Stimulated activated CD8-positive, alpha-beta memory T cell treated with anti-CD3 and anti-CD28 coated beads, Interleukin-15, amount 100 ng/mL, for 48 hours (primary cell): ENCODE results near the gene TRIM43.
"Not testable (repeated sequence)": the region's sequence is repeated elsewhere in the genome, so short reads cannot be mapped to it uniquely, and the experiment has no call there.

Experiments used
- DNase-seq, 2 donors: peaks; one replicate each; pipeline ENCODE4 v3.0.0-alpha.2; 2020; ENCODE audit warnings: low read depth in 2 of 2

The TRIM43 gene

DNA sequence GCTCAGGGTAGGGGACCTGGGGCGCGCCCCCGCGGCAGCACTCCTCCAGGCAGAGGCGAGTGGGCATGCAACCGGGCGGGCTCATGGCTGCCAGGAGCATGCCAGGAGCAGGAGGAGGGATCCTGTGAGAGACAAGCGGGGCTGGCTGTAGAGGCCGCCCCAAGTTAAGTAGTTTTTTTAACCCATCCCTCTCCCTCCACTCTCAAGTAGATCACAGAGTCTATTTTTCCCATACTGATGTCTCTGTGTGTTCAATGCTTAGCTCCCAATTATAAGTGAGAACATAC is 49.4 kb downstream of the TRIM43 start:
- not testable (repeated sequence) for DNase-seq

DNA sequence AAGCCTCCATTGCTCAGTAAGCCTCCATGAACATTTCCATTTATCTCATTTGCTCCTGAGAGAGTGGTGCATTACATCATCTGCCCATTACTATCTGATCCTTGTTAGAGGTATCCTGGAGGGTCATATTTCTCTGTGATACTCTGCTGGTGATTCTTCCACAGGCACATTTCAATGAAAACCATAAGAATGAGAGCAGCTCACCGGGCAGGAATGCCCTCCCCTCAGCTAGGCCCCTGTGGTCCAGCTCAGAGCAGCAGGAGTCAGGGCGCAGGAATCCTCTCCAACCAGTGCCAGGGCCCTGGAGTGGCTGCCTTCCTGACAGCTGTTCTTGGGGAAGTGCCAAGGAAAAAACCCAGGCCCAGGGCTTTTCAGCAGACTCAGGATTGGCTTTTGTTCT is 50.0 kb downstream of the TRIM43 start:
- not testable (repeated sequence) for DNase-seq

DNA sequence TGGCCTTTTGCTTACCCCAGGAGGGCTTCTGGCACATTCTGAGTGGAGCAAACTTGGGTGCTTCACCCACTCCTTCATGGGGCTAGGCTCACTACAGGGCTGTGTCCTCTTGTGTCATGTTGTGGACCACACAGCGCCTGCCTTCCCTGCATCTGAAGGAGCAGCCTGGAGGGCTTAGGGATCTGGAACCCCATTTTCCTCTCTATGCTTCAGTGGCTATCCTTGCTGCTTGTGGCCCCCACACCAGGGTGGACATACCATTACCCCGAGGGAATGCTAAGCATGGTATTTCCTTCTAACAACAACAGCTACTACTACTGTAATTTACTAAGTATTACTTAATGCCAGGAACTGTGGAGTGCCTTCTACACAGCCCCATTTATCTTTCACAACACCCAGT is 50.6 kb downstream of the TRIM43 start:
- not testable (repeated sequence) for DNase-seq

DNA sequence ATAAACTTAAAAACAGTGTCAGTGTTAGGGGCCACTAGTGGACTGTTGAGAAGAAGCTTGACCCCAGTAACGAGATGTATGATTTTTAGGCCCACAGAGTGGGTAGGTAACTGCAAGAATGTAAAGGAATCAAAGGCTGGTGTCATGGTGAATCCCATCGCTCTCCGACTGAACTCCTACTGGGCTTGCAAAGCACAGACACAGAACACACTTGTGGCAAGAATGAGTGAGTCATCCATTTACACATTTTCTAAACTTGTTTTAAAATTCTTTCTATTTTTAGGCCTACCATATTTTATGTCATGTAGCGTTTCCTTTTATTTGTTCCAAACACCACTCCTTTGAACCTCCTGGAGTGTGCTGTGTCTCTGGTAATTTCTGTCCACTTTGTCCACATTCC is 51.1 kb downstream of the TRIM43 start:
- not testable (repeated sequence) for DNase-seq

DNA sequence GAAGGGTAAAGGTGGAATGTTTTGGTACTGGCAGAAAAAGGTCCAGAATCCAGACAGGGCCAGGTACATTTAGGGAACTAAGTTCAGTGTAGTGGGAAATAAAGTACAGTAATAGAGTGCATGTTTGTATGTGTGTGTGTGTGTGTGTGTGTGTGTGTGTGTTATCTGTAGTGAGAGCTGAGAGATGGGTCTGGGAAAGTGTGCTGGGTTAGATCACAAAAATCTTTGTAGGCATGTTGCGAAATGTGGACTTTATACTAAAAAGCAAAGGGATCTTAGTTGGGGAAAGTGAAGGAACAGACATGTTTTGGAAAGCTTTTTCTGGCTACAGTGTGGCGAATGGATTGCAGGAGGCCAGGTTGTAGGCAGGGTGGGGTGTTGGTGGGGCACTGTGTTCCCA is 53.5 kb downstream of the TRIM43 start:
- DNase-seq: not testable (repeated sequence)

DNA sequence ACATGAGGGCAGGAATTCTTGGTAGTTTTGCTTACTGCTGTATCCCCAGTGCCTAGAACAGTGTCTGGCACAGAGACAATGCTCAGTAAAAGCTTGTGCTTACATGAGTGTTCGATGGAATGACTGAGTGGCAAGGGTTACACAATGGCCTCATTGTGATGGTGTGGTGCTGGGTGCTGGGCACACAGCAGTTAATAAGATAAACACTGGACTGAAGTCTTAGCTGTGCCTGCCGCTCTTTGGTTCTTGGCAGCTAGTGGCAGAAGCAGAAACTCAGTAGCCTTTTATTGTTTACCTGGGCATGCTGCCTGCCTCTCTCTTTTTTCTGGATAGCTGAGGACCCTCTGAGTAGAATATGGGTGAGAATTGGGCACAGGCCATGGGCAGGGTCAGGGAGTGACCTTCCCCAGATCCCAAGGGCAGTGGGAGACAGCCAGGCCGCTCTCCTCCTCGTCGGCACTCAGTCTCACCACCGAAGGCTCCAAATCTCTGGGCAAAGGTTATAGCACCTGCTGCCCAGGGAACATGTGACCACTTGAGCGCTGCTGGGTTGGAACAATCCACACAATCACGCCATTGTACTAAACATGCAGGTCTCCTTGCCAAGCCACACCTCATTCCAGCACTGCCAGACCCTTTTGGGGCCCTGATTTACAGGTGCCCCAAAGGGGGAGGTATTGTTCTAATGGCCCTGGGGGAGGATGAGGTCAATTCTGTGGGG is 54.6 kb downstream of the TRIM43 start:
- not testable (repeated sequence) for DNase-seq

DNA sequence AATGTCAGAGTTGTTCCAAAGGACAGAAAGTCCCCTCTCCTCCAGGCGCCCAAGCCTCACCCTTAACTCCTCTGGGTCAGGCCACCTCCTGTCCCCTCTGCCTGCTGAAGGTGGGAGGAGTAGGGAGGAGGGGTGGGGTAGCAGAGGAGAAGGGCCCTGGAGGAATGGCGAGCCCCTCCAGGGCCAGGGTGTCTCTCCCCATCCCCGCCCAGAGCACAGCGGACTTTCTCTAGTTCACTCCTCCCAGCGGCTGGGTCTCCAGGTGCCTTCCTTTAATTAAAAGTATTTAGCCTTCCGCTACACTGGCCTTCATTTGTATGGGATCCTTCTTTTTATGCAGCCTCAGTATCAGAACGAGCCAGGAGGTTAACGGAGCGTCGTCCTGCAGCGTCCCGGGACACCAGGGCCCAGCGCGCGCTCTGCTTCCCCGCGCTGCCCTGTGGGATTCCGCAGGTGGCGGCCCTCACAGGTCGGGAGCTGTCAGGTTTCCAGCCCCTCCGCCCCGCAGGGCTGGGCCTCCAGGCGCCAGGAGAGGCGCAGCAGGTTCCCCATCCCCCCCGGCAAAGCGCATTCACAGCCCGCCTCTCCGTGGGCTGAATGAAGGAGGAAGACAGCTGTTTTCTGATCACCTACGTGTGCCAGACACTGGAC is 57.2 kb downstream of the TRIM43 start:
- not testable (repeated sequence) for DNase-seq
